Heart left ventricle (tissue), 16 donors: ENCODE results near the gene ENPP3. TPM values are rescaled to one million over a fixed set of nuclear protein-coding genes. Genes with fewer than 3 reads are reported as not detected.

ENCODE experiments used
- ATAC-seq, 4 donors: fragments of 200-7000 bp; cut with Tn5 transposase; one replicate each; pipeline ENCODE4 v1.9.1; 2020 to 2022; ENCODE audit warnings: moderate library complexity in 4 of 4, mild to moderate bottlenecking in 3 of 4, moderate number of reproducible peaks in 1 of 4
- DNase-seq, 5 donors: peaks; one replicate each; pipeline ENCODE4 v3.0.0-alpha.2; 2020
- H3K27ac ChIP-seq, 12 donors: fragments of 200-600 bp; sonication (generic) in 4 of 12; one replicate each; pipeline versions ENCODE4 v1.5.0 to v1.8.0; 2016 to 2022; ENCODE audit warnings: mild to moderate bottlenecking in 2 of 12
- H3K27me3 ChIP-seq, 9 donors: fragments of 200-600 bp; sonication (generic) in 2 of 9; one replicate each; pipeline versions ENCODE4 v1.5.1 to v1.8.0; 2016 to 2022; ENCODE audit warnings: mild to moderate bottlenecking in 3 of 9
- H3K36me3 ChIP-seq, 9 donors: fragments of 200-600 bp; sonication (generic) in 2 of 9; one replicate each; pipeline versions ENCODE4 v1.5.0 to v1.8.0; 2018 to 2022; ENCODE audit warnings: mild to moderate bottlenecking in 2 of 9
- H3K4me1 ChIP-seq, 12 donors: fragments of 200-600 bp; sonication (generic) in 4 of 12; one replicate each; pipeline versions ENCODE4 v1.5.0 to v1.8.0; 2016 to 2022; ENCODE audit warnings: mild to moderate bottlenecking in 3 of 12
- H3K4me3 ChIP-seq, 12 donors: fragments of 200-600 bp; sonication (generic) in 4 of 12; one replicate each; pipeline versions ENCODE4 v1.5.0 to v1.8.0; 2017 to 2022; ENCODE audit warnings: mild to moderate bottlenecking in 9 of 12, moderate library complexity in 4 of 12
- H3K9me3 ChIP-seq, 12 donors: fragments of 200-600 bp; sonication (generic) in 4 of 12; one replicate each; pipeline versions ENCODE4 v1.5.0 to v1.8.0; 2016 to 2022; ENCODE audit warnings: mild to moderate bottlenecking in 1 of 12
- POLR2A ChIP-seq, 2 donors: fragments of 450-650 bp; IDR thresholded peaks; one replicate each; pipeline ENCODE4 v1.6.1; 2017; ENCODE audit warnings: antibody characterized with exemption in 2 of 2, mild to moderate bottlenecking in 2 of 2, moderate library complexity in 2 of 2
- WGBS, 4 donors: extraction: QIAGEN DNeasy Blood & Tissue Kit in 2 of 4; methylation state at CpG; one replicate each; pipeline versions ENCODE4 v1.1.5 to v1.1.7; 2013 to 2018; 5-methylcytosine and 5-hydroxymethylcytosine counted together
- intact Hi-C, 10 donors: fragments of 100-400 bp; cut with DNase I; formaldehyde crosslinking; loops; one replicate each; pipeline versions ENCODE4 v1.11.1 to v1.14.2; 2022
- polyA plus RNA-seq, 2 donors: library from polyadenylated mRNA; stranded (reverse); fragments of 200-250 nt; gene quantifications; one replicate each; pipeline ENCODE4 v1.2.3, GENCODE V29; 2013
- total RNA-seq, 9 donors: library from RNA; depleted of rRNA in 2 of 9; stranded (reverse); fragments of >200 nt in 2 of 9; fragmentation: NEBNext Ultra II Directional in 3 of 9; extraction: Animal tissue kit (Norgen Biotek cat#: 25700) in 3 of 9; gene quantifications; one replicate each; pipeline versions ENCODE4 v1.1.0 to v1.2.4, GENCODE V29; 2016 to 2023
- TF ChIP-seq, protein P1 (sequence below), 12 donors: fragments of 200-600 bp; sonication (generic) in 4 of 12; IDR thresholded peaks; one replicate each; pipeline versions ENCODE4 v1.5.0 to v1.8.0; 2018 to 2022; ENCODE audit warnings: antibody characterized with exemption in 12 of 12, mild to moderate bottlenecking in 5 of 12
- donor health status: ischemic (EF 13 %, LVEDD 7.1; RV severe dilation, severe dysfunction).
- donor health status: healthy with polysubstance abuse.
- donor health status: DM: no; HTN: yes; CAD: no.
- donor health status: DM: no; HTN: no; CAD: no.
- donor health status: ischemic (EF 25% LVEDD 6.9; RV normal size, moderate dysfunction).
- donor health status: ischemic (EF 25% LVEDD 5.7; RV mildly dilated, moderate dysfunction).
- donor health status: healthy.
- donor health status: DM: yes; HTN: yes; CAD: no.
- donor health status: ischemic (EF 35%, LVEDD 5.7; RV mildly dilated, moderate dysfunction).
- donor health status: nonischemic (EF 11% LVEDD 7.7; RV severe dilation, severe dysfunction).
- donor health status: DM: yes; HTN: yes; CAD: no.
- donor health status: PGD.
- donor health status: ischemic (EF 29% LVEDD 5.4; RV normal size, mild dysfunction).
- donor health status: nonischemic (EF 23%, LVEDD 6.1; RV moderate dilation, normal function).

ENPP3 gene
- total and polyA plus RNA-seq, 11 donors: 0.07 to 0.72 (median 0.42) TPM; not detected in 2

DNA sequence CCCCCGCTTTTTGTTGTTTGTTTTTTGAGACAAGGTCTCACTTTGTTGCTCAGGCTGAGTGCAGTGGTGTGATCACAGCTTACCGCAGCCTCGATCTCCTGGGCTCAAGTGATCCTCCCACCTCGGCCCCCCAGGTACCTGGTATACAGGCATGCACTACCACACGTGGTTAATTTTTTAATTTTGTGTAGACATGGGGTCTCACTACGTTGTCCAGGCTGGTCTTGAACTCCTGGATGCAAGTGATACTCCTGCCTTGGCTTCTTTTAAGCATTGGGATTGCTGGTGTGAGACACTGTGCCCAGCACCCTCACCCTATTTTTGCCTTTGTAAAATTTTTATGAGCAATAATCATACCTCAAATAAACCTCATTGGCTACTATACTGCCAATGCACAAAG is 5.5 kb downstream of the ENPP3 start:
- TF ChIP-seq, protein P1, sequence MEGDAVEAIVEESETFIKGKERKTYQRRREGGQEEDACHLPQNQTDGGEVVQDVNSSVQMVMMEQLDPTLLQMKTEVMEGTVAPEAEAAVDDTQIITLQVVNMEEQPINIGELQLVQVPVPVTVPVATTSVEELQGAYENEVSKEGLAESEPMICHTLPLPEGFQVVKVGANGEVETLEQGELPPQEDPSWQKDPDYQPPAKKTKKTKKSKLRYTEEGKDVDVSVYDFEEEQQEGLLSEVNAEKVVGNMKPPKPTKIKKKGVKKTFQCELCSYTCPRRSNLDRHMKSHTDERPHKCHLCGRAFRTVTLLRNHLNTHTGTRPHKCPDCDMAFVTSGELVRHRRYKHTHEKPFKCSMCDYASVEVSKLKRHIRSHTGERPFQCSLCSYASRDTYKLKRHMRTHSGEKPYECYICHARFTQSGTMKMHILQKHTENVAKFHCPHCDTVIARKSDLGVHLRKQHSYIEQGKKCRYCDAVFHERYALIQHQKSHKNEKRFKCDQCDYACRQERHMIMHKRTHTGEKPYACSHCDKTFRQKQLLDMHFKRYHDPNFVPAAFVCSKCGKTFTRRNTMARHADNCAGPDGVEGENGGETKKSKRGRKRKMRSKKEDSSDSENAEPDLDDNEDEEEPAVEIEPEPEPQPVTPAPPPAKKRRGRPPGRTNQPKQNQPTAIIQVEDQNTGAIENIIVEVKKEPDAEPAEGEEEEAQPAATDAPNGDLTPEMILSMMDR (IDR thresholded peaks at IDR 0.05): no peak
- no peak for TF ChIP-seq POLR2A (IDR thresholded peaks at IDR 0.05)
- no peaks in the 10 kb centered on the region for H3K9me3 ChIP-seq
- H3K4me3 ChIP-seq: no peak overlapping the region
- no peaks in the 10 kb centered on the region for H3K27me3 ChIP-seq
- WGBS, 4 donors: 83 to 85% (median 84%) methylated on average over 6 of the region's 6 CpGs
- H3K4me1 ChIP-seq: no peaks in the 10 kb centered on the region
- no peak overlapping the region for H3K27ac ChIP-seq
- DNase-seq (no peak), ATAC-seq (no peak)
- intact Hi-C loops: no loop called here
- H3K36me3 ChIP-seq: no peaks in the 10 kb centered on the region

DNA sequence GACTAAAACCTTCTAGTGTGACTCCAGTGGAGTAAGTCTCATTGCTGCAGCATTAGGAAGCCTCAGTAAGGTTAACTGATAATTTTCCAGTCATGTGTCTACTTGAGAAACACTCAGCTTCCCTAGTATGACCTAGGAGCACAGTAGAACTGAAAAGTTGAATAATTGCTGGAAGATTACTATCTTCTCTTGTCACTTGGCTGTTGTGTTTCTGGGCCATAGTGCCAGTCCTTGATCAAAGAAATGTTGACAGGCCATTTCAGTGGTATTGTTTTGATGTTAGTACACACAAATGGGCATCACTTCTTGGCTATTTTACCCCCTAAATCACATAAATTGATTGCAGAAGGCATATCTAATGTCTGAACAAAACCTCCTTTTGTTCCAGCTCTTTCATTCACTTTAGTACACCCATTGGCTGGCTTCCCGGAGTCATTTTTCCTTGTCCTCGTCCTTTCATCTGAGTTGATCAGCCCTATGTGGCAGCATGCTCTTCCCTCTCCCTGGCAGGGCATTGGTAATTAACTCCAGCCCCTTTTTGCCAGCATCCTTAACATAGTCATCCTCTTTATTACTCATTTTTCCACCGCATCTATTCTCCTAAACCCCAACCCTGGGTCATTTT is 6.0 kb downstream of the ENPP3 start:
- Histone ChIP-seq H3K9me3 (no peaks in the 10 kb centered on the region), H3K27me3 (no peaks in the 10 kb centered on the region), H3K4me1 (no peaks in the 10 kb centered on the region), H3K36me3 (no peaks in the 10 kb centered on the region), H3K27ac (no peak overlapping the region), H3K4me3 (no peak overlapping the region)
- intact Hi-C loops: no loop called here
- DNase-seq (no peak), ATAC-seq (no peak)
- TF ChIP-seq, protein P1 (IDR thresholded peaks at IDR 0.05): no peak
- 60 to 70% (median 67%) methylated on average over 3 of the region's 3 CpGs for WGBS, 4 donors

DNA sequence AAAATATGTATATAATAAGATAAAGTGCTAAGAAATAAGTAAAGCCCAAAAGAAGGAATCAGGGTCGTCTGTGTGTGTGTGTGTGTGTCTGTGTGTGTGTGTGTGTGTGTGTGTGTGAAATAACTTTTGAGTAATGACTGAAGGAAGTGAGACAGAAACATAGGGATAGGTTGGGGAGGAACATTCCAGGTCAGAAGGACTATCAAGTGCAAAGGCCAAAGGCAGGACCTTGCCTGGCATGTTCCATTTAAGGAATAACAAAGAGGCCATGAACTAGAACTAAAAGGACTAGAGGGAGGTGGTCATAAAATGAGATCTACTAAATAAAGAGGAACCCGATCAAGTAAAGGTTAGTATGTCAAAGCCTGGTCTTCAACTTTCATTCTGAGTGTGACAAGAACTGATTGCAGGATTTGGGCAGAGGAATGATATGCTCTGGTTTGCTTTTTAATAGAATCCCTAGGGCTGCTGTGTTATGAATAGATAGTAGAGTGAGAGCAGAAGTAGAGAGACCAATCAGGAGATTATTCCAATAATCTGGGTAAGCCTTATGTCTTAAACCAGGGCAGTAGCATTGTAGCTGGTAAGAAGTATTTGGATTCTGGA is 6.9 kb downstream of the ENPP3 start:
- Histone ChIP-seq H3K4me3 (no peak overlapping the region), H3K36me3 (no peaks in the 10 kb centered on the region), H3K4me1 (no peaks in the 10 kb centered on the region), H3K27ac (no peak overlapping the region), H3K27me3 (no peaks in the 10 kb centered on the region), H3K9me3 (no peaks in the 10 kb centered on the region)
- DNase-seq: no peak
- ATAC-seq: no peak
- TF ChIP-seq POLR2A (IDR thresholded peaks at IDR 0.05): no peak
- TF ChIP-seq, protein P1 (IDR thresholded peaks at IDR 0.05): no peak
- 69 to 81% (median 77%) methylated on average over 2 of the region's 2 CpGs for whole genome bisulfite sequencing, 4 donors
- intact Hi-C loops: no loop called here

GRCh38 chr6:131644921-131645320 is 7.8 kb downstream of the ENPP3 start:
- H3K4me3 ChIP-seq: no peak overlapping the region
- intact Hi-C loops: no loop called here
- H3K9me3 ChIP-seq: no peaks in the 10 kb centered on the region
- H3K36me3 ChIP-seq: no peaks in the 10 kb centered on the region
- no peak overlapping the region for H3K27ac ChIP-seq
- TF ChIP-seq POLR2A (IDR thresholded peaks at IDR 0.05): no peak
- TF ChIP-seq, protein P1 (IDR thresholded peaks at IDR 0.05): no peak
- no peak for DNase-seq
- WGBS, 4 donors: 81 to 91% (median 85%) methylated on average over 1 of the region's 1 CpG
- no peaks in the 10 kb centered on the region for H3K4me1 ChIP-seq
- ATAC-seq: no peak
- no peaks in the 10 kb centered on the region for H3K27me3 ChIP-seq
